ENCODE measurements around the gene IL24. TPM values are rescaled to one million over a fixed set of nuclear protein-coding genes. Genes with fewer than 3 reads are reported as not detected.
A peak's percentile ranks its signal among the peaks of the same experiment; 100 is the strongest.

The IL24 gene
- total and polyA plus RNA-seq, 10 of the 15 experiments (the other 5 are each of a cell fraction or from before 2014, with no cell fraction given) = 0.05 to 19.8 (median 0.35) TPM; not detected in 1

- TF ChIP-seq ZSCAN29 (IDR thresholded peaks at IDR 0.05) = no peak
- no peak for TF ChIP-seq HDAC2 (IDR thresholded peaks at IDR 0.05)
- TF ChIP-seq ZNF217 (IDR thresholded peaks at IDR 0.05) = no peak
- no peak for TF ChIP-seq ZNF622 (IDR thresholded peaks at IDR 0.05)
- TF ChIP-seq CBX5 (IDR thresholded peaks at IDR 0.05; ENCODE audit: low read depth) = no peak
- no peak for TF ChIP-seq STAT1 (conservative IDR thresholded peaks at IDR 0.05)
- no peak for TF ChIP-seq BCLAF1 (IDR thresholded peaks at IDR 0.05)
- peak; percentile 82; the same call in 1 of the 2 replicates for TF ChIP-seq ZBED1 (IDR thresholded peaks at IDR 0.05; ENCODE audit: borderline replicate concordance)
- no peak for TF ChIP-seq NFYB (IDR thresholded peaks at IDR 0.05; ENCODE audit: insufficient read depth, low read depth, low read length)
- TF ChIP-seq NBN (IDR thresholded peaks at IDR 0.05) = peak; percentile 66
- TF ChIP-seq, protein P1, sequence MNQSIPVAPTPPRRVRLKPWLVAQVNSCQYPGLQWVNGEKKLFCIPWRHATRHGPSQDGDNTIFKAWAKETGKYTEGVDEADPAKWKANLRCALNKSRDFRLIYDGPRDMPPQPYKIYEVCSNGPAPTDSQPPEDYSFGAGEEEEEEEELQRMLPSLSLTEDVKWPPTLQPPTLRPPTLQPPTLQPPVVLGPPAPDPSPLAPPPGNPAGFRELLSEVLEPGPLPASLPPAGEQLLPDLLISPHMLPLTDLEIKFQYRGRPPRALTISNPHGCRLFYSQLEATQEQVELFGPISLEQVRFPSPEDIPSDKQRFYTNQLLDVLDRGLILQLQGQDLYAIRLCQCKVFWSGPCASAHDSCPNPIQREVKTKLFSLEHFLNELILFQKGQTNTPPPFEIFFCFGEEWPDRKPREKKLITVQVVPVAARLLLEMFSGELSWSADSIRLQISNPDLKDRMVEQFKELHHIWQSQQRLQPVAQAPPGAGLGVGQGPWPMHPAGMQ (IDR thresholded peaks at IDR 0.05; ENCODE audit: borderline replicate concordance) = no peak
- TF ChIP-seq JUND (IDR thresholded peaks at IDR 0.05; ENCODE audit: low read depth, low read length) = no peak
- TF ChIP-seq TCF7 (IDR thresholded peaks at IDR 0.05; ENCODE audit: borderline replicate concordance) = no peak
- no peak for TF ChIP-seq NFXL1 (IDR thresholded peaks at IDR 0.05; ENCODE audit: borderline replicate concordance)
- peak; percentile 36; the same call in 1 of the 2 replicates for TF ChIP-seq CREM (IDR thresholded peaks at IDR 0.05; ENCODE audit: low read depth)
- TF ChIP-seq ESRRA (IDR thresholded peaks at IDR 0.05; ENCODE audit: low read length) = no peak
- no peak for TF ChIP-seq BMI1 (IDR thresholded peaks at IDR 0.05; ENCODE audit: borderline replicate concordance)
- peak; percentile 6; the same call in 1 of the 2 replicates for TF ChIP-seq YY1 (IDR thresholded peaks at IDR 0.05; ENCODE audit: low read depth, low read length)
- TF ChIP-seq ATF7 (IDR thresholded peaks at IDR 0.05; ENCODE audit: low read depth) = peak; percentile 69
- TF ChIP-seq, protein P2, sequence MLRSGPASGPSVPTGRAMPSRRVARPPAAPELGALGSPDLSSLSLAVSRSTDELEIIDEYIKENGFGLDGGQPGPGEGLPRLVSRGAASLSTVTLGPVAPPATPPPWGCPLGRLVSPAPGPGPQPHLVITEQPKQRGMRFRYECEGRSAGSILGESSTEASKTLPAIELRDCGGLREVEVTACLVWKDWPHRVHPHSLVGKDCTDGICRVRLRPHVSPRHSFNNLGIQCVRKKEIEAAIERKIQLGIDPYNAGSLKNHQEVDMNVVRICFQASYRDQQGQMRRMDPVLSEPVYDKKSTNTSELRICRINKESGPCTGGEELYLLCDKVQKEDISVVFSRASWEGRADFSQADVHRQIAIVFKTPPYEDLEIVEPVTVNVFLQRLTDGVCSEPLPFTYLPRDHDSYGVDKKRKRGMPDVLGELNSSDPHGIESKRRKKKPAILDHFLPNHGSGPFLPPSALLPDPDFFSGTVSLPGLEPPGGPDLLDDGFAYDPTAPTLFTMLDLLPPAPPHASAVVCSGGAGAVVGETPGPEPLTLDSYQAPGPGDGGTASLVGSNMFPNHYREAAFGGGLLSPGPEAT (IDR thresholded peaks at IDR 0.05; ENCODE audit: low read depth) = no peak; the same call in 1 of the 2 replicates
- TF ChIP-seq ZNF384 (IDR thresholded peaks at IDR 0.05; ENCODE audit: borderline replicate concordance, low read depth, low read length) = no peak
- TF ChIP-seq MTA3 (IDR thresholded peaks at IDR 0.05; ENCODE audit: borderline replicate concordance, low read length) = no peak
- TF ChIP-seq SIX5 (IDR thresholded peaks at IDR 0.05; ENCODE audit: low read depth, low read length, severe bottlenecking) = no peak
- 0 out of 2 replicates have a peak, but pooled peaks have one; percentile 62 for TF ChIP-seq EED (IDR thresholded peaks at IDR 0.05; ENCODE audit: low read depth)
- no peak; the same call in 1 of the 2 replicates for TF ChIP-seq CHD2 (IDR thresholded peaks at IDR 0.05; ENCODE audit: borderline replicate concordance, low read depth, low read length)
- no peak for TF ChIP-seq HCFC1 (IDR thresholded peaks at IDR 0.05; ENCODE audit: low read length)
- TF ChIP-seq POLR2A (IDR thresholded peaks at IDR 0.05; ENCODE audit: low read depth, low read length) = peak; percentile 67
- no peak for TF ChIP-seq CHD1 (IDR thresholded peaks at IDR 0.05; ENCODE audit: low read depth, low read length)
- 0 out of 2 replicates have a peak, but pooled peaks have one; percentile 56 for TF ChIP-seq ASH2L (IDR thresholded peaks at IDR 0.05; ENCODE audit: borderline replicate concordance, low read depth)
- TF ChIP-seq BACH1 (IDR thresholded peaks at IDR 0.05; ENCODE audit: borderline replicate concordance) = 0 out of 2 replicates have a peak, but pooled peaks have one; percentile 21
Observed at GRCh38 chr1:206924592-206925105, 27.4 kb downstream of the IL24 start (continued).
